ENCODE measurements around the gene ZBTB12. TPM values are rescaled to one million over a fixed set of nuclear protein-coding genes. Genes with fewer than 3 reads are reported as not detected.
"Not testable (repeated sequence)": the region's sequence is repeated elsewhere in the genome, so short reads cannot be mapped to it uniquely, and the experiment has no call there.

ZBTB12 gene
- total and polyA plus RNA-seq, 4 donors, result 2.8 to 7.3 (median 5.2) TPM

- ATAC-seq (ENCODE audit: insufficient read depth, low FRiP score) (no peak), DNase-seq (peak in 2 of 3 donors; percentile 10 to 17)
- H3K4me3 ChIP-seq, result no peak overlapping the region
- H3K9me3 ChIP-seq (ENCODE audit: control insufficient read depth in 4 of 4, insufficient read depth in 3 of 4, low read length in 3 of 4), result no peaks in the 10 kb centered on the region
- no peaks in the 10 kb centered on the region for H3K36me3 ChIP-seq (ENCODE audit: control insufficient read depth in 4 of 4, insufficient read depth in 4 of 4, low read length in 4 of 4)
- no peak for TF ChIP-seq CTCF (IDR thresholded peaks at IDR 0.05; ENCODE audit: control extremely low read depth, extremely low read depth)
- H3K9ac ChIP-seq (ENCODE audit: insufficient read depth in 1 of 2, low read length in 2 of 2), result no peak overlapping the region
- WGBS, 2 donors, result 66 to 71% methylated on average over 9 of the region's 9 CpGs
- no peaks in the 10 kb centered on the region for H3K4me1 ChIP-seq (ENCODE audit: control insufficient read depth in 5 of 5, insufficient read depth in 5 of 5, low read length in 5 of 5)
- no peak overlapping the region for H3K27ac ChIP-seq (ENCODE audit: low read depth in 1 of 2, low read length in 1 of 2)
- H3K27me3 ChIP-seq (ENCODE audit: control insufficient read depth in 3 of 3, insufficient read depth in 3 of 3, low read length in 2 of 3), result no peaks in the 10 kb centered on the region
Observed at GRCh38 chr6:31871046-31871659, 30.7 kb downstream of the ZBTB12 start.

DNA sequence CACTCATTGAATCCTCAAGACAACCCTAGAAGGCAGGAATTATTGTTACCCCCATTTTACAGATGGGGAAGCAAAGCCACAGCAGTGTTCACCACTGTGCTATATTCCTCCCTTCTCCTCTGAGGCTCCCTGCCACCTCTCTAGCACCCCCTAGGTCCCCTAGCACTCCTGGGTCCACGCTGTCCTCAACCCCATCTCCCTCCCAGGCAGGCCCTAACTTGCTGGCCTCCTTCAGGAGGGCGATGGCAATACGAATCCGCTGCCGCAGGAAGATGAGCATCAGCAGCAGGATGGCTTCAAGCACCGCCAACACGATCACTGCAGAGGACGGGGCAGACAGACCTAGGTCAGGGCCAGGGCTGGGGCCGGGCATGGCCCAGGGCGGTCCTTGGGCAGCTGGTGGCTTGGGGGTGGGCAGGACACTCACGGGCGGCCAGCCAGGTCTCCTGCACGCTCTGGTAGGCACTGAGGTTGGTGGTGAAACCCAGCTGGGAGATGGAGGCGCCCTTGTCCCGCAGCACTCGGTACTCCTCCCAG is 31.4 kb downstream of the ZBTB12 start:
- H3K9ac ChIP-seq (ENCODE audit: insufficient read depth in 1 of 2, low read length in 2 of 2), result no peak overlapping the region
- H3K9me3 ChIP-seq (ENCODE audit: control insufficient read depth in 4 of 4, insufficient read depth in 3 of 4, low read length in 3 of 4), result no peaks in the 10 kb centered on the region
- H3K27me3 ChIP-seq (ENCODE audit: control insufficient read depth in 3 of 3, insufficient read depth in 3 of 3, low read length in 2 of 3), result no peaks in the 10 kb centered on the region
- TF ChIP-seq CTCF (IDR thresholded peaks at IDR 0.05; ENCODE audit: control extremely low read depth, extremely low read depth), result no peak
- no peak overlapping the region for H3K27ac ChIP-seq (ENCODE audit: low read depth in 1 of 2, low read length in 1 of 2)
- DNase-seq (no peak), ATAC-seq (ENCODE audit: insufficient read depth, low FRiP score) (no peak)
- WGBS, 2 donors, result 76 to 85% methylated on average over 16 of the region's 16 CpGs
- no peaks in the 10 kb centered on the region for H3K36me3 ChIP-seq (ENCODE audit: control insufficient read depth in 4 of 4, insufficient read depth in 4 of 4, low read length in 4 of 4)
- no peaks in the 10 kb centered on the region for H3K4me1 ChIP-seq (ENCODE audit: control insufficient read depth in 5 of 5, insufficient read depth in 5 of 5, low read length in 5 of 5)
- no peak overlapping the region for H3K4me3 ChIP-seq

GRCh38 chr6:31869343-31869742 is 32.5 kb downstream of the ZBTB12 start:
- no peak for DNase-seq

GRCh38 chr6:31868658-31868971 is 33.3 kb downstream of the ZBTB12 start:
- ATAC-seq (ENCODE audit: insufficient read depth, low FRiP score); H3K36me3 ChIP-seq (ENCODE audit: control insufficient read depth in 4 of 4, insufficient read depth in 4 of 4, low read length in 4 of 4); H3K4me1 ChIP-seq (ENCODE audit: control insufficient read depth in 5 of 5, insufficient read depth in 5 of 5, low read length in 5 of 5); H3K9me3 ChIP-seq (ENCODE audit: control insufficient read depth in 4 of 4, insufficient read depth in 3 of 4, low read length in 3 of 4); H3K9ac ChIP-seq (ENCODE audit: insufficient read depth in 1 of 2, low read length in 2 of 2); H3K27ac ChIP-seq (ENCODE audit: low read depth in 1 of 2, low read length in 1 of 2); H3K4me3 ChIP-seq; H3K27me3 ChIP-seq (ENCODE audit: control insufficient read depth in 3 of 3, insufficient read depth in 3 of 3, low read length in 2 of 3); DNase-seq: not testable (repeated sequence)
- 82 to 98% methylated on average over 1 of the region's 1 CpG for WGBS, 2 donors

More at GRCh38 chr6:31869343-31869742, 32.5 kb downstream of the ZBTB12 start:
- Histone ChIP-seq H3K27ac (ENCODE audit: low read depth in 1 of 2, low read length in 1 of 2) (no peak overlapping the region), H3K36me3 (ENCODE audit: control insufficient read depth in 4 of 4, insufficient read depth in 4 of 4, low read length in 4 of 4) (no peaks in the 10 kb centered on the region), H3K4me3 (no peak overlapping the region), H3K9ac (ENCODE audit: insufficient read depth in 1 of 2, low read length in 2 of 2) (no peak overlapping the region), H3K27me3 (ENCODE audit: control insufficient read depth in 3 of 3, insufficient read depth in 3 of 3, low read length in 2 of 3) (no peaks in the 10 kb centered on the region), H3K9me3 (ENCODE audit: control insufficient read depth in 4 of 4, insufficient read depth in 3 of 4, low read length in 3 of 4) (no peaks in the 10 kb centered on the region), H3K4me1 (ENCODE audit: control insufficient read depth in 5 of 5, insufficient read depth in 5 of 5, low read length in 5 of 5) (no peaks in the 10 kb centered on the region)
- 80 to 84% methylated on average over 6 to 8 of the region's 8 CpGs for WGBS, 2 donors
- ATAC-seq (ENCODE audit: insufficient read depth, low FRiP score), result no peak
- TF ChIP-seq CTCF (IDR thresholded peaks at IDR 0.05; ENCODE audit: control extremely low read depth, extremely low read depth), result no peak

Data from lung (tissue), 12 donors.